ENCODE results near the gene SIRT7.

- TF ChIP-seq CTCF (IDR thresholded peaks at IDR 0.05): no peak
- TF ChIP-seq EP300 (IDR thresholded peaks at IDR 0.05): no peak
- no peak for TF ChIP-seq POLR2A (IDR thresholded peaks at IDR 0.05)
Measured at GRCh38 chr17:81962499-81963441, 44.8 kb upstream of the SIRT7 start.

All from ovary (tissue), 3 donors.